DOHH2 (cell line): ENCODE results near the gene HELZ.

ENCODE experiments used
- EZH2phosphoT487 ChIP-seq: fragments of 200-600 bp; sonication (generic); IDR thresholded peaks from 2 replicates; pipeline ENCODE4 v1.6.1; 2017; ENCODE audit warnings: borderline replicate concordance, mild to moderate bottlenecking, antibody characterized with exemption, low read length, moderate library complexity, mixed read lengths
- TF ChIP-seq, protein P1 (sequence below): fragments of 200-600 bp; sonication (generic); IDR thresholded peaks from one replicate; pipeline ENCODE4 v1.5.1; 2014; ENCODE audit warnings: antibody characterized with exemption, mild to moderate bottlenecking, low read depth, low read length; ENCODE audit not compliant: poor library complexity, severe bottlenecking

DNA sequence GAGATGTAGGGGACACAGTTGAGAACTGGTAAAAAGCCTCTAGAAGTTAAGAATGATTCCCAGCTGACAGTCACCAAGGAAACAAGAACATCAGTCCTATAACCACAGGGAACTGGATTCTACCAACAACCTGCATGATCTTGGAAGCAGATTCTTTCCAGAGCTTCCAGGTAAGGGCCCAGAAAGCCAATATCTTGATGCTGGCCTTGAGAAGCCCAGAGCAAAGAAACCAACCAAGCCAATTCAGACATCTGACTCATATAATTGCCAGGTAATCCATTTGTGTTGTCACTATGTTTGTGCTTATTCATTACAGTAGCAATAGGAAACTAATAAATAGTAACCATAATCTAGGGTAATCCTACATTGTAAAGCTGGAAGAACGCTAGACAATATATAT is 119.1 kb downstream of the HELZ start:
- TF ChIP-seq, protein P1, sequence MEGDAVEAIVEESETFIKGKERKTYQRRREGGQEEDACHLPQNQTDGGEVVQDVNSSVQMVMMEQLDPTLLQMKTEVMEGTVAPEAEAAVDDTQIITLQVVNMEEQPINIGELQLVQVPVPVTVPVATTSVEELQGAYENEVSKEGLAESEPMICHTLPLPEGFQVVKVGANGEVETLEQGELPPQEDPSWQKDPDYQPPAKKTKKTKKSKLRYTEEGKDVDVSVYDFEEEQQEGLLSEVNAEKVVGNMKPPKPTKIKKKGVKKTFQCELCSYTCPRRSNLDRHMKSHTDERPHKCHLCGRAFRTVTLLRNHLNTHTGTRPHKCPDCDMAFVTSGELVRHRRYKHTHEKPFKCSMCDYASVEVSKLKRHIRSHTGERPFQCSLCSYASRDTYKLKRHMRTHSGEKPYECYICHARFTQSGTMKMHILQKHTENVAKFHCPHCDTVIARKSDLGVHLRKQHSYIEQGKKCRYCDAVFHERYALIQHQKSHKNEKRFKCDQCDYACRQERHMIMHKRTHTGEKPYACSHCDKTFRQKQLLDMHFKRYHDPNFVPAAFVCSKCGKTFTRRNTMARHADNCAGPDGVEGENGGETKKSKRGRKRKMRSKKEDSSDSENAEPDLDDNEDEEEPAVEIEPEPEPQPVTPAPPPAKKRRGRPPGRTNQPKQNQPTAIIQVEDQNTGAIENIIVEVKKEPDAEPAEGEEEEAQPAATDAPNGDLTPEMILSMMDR = no peak
- no peak for TF ChIP-seq EZH2phosphoT487
